ENCODE data around the gene NEDD4. TPM values are rescaled to one million over a fixed set of nuclear protein-coding genes. Genes with fewer than 3 reads are reported as not detected.

NEDD4 gene
- polyA plus RNA-seq, 1 of the 3 experiments (the other 2 are of a cell fraction) = 12.9 TPM

GRCh38 chr15:55791551-55792400 is 201.6 kb downstream of the NEDD4 start:
- H3K4me3 ChIP-seq (ENCODE audit: low read depth in 2 of 2, low read length in 1 of 2) = no peak overlapping the region
- H3K79me2 ChIP-seq (ENCODE audit: insufficient read depth) = no peaks in the 10 kb centered on the region
- no peak overlapping the region for H3K4me2 ChIP-seq
- no peak overlapping the region for H3K27ac ChIP-seq (ENCODE audit: low read depth in 2 of 2, low read length in 1 of 2)
- CTCF ChIA-PET = interaction anchor here (1.0 to 1.2 kb wide), 2 partner anchors 11 to 143 kb away, joined by 3 to 4 read pairs; no protein-coding TSS in a partner anchor
- no peaks in the 10 kb centered on the region for H3K27me3 ChIP-seq (ENCODE audit: insufficient read depth)
- H4K20me1 ChIP-seq (ENCODE audit: insufficient read depth) = no peaks in the 10 kb centered on the region
- no peaks in the 10 kb centered on the region for H3K36me3 ChIP-seq (replicated peaks in 1 of 2; ENCODE audit: control insufficient read depth in 1 of 2, insufficient read depth in 2 of 2, low read length in 1 of 2)
- H3F3A ChIP-seq (replicated peaks; ENCODE audit: insufficient read depth) = no peaks in the 10 kb centered on the region
- no peak overlapping the region for H2AFZ ChIP-seq (ENCODE audit: low read depth)
- no peaks in the 10 kb centered on the region for H3K9me3 ChIP-seq
- H3K4me1 ChIP-seq (ENCODE audit: control insufficient read depth in 1 of 2, insufficient read depth in 2 of 2, low read depth in 1 of 2, low read length in 1 of 2) = no peaks in the 10 kb centered on the region; a peak in 1 of 4 replicates
- no peaks in the 10 kb centered on the region for H3K9me2 ChIP-seq
- H3K9ac ChIP-seq = no peak overlapping the region
- POLR2A ChIA-PET = no interaction called here
- TF ChIP-seq NRF1 (IDR thresholded peaks at IDR 0.05; ENCODE audit: low read depth, low read length) = no peak
- no peak for TF ChIP-seq USF2 (IDR thresholded peaks at IDR 0.05; ENCODE audit: borderline replicate concordance, low read depth, low read length)
- TF ChIP-seq PBX3 (IDR thresholded peaks at IDR 0.05) = no peak
- no peak for TF ChIP-seq GABPA (IDR thresholded peaks at IDR 0.05; ENCODE audit: low read depth)
- no peak for DNase-seq
- WGBS (ENCODE audit: low lambda C conversion rate) = 71% methylated on average over 3 of the region's 3 CpGs

- CTCF ChIA-PET = interaction anchor here (1.1 to 2.0 kb wide), 5 partner anchors 10 to 148 kb away, joined by 3 to 6 read pairs (median 4); no protein-coding TSS in a partner anchor
- no peaks in the 10 kb centered on the region for H3K36me3 ChIP-seq (replicated peaks in 1 of 2; ENCODE audit: control insufficient read depth in 1 of 2, insufficient read depth in 2 of 2, low read length in 1 of 2)
Observed at GRCh38 chr15:55789066-55789660, 204.2 kb downstream of the NEDD4 start.

More at GRCh38 chr15:55789066-55789660, 204.2 kb downstream of the NEDD4 start:
- Histone ChIP-seq H3K9ac (no peak overlapping the region), H3K4me3 (ENCODE audit: low read depth in 2 of 2, low read length in 1 of 2) (no peak overlapping the region), H3K27me3 (ENCODE audit: insufficient read depth) (no peaks in the 10 kb centered on the region), H3K4me2 (no peak overlapping the region), H3K79me2 (ENCODE audit: insufficient read depth) (no peaks in the 10 kb centered on the region), H4K20me1 (ENCODE audit: insufficient read depth) (no peaks in the 10 kb centered on the region), H3K27ac (ENCODE audit: low read depth in 2 of 2, low read length in 1 of 2) (no peak overlapping the region), H3K4me1 (ENCODE audit: control insufficient read depth in 1 of 2, insufficient read depth in 2 of 2, low read depth in 1 of 2, low read length in 1 of 2) (peaks cover 0 to 7% of the 10 kb centered on the region in 2 experiments; a peak in 2 of 4 replicates), H3K9me2 (no peaks in the 10 kb centered on the region), H3F3A (replicated peaks; ENCODE audit: insufficient read depth) (no peaks in the 10 kb centered on the region), H2AFZ (ENCODE audit: low read depth) (no peak overlapping the region), H3K9me3 (no peaks in the 10 kb centered on the region)
- WGBS (ENCODE audit: low lambda C conversion rate) = 73% methylated on average over 8 of the region's 8 CpGs
- POLR2A ChIA-PET = no interaction called here
- peak; percentile 62 for TF ChIP-seq CTCF (IDR thresholded peaks at IDR 0.05)
- no peak for TF ChIP-seq GABPA (IDR thresholded peaks at IDR 0.05; ENCODE audit: low read depth)
- DNase-seq = no peak
